Pancreas (tissue), 10 donors: ENCODE results near the gene BNIP3. TPM values are rescaled to one million over a fixed set of nuclear protein-coding genes. Genes with fewer than 3 reads are reported as not detected.

ENCODE experiments used
- ATAC-seq, 4 donors: fragments of 200-7000 bp; cut with Tn5 transposase; one replicate each; pipeline versions ENCODE4 v1.8.0 to v1.9.1; 2020; ENCODE audit warnings: mild to moderate bottlenecking in 4 of 4, moderate library complexity in 4 of 4
- DNase-seq, 6 donors: peaks; one replicate each; pipeline ENCODE4 v3.0.0-alpha.2; 2020
- FAIRE-seq: peaks from 2 replicates; lab custom pipeline; 2012; peaks lifted over from hg19 to GRCh38; lab: Jason Lieb, UNC
- H3K27ac ChIP-seq, 4 donors: fragments of 200-600 bp; sonication (generic); 1 replicate in 3 of 4; 2 replicates in 1 of 4; pipeline versions ENCODE4 v1.5.0 to v1.8.0; 2020
- H3K27me3 ChIP-seq, 4 donors: fragments of 200-600 bp; one replicate each; pipeline ENCODE4 v1.8.0; 2021
- H3K36me3 ChIP-seq, 3 donors: fragments of 200-600 bp; sonication (generic) in 1 of 3; one replicate each; pipeline versions ENCODE4 v1.5.0 to v1.8.0; 2020 to 2021
- H3K4me1 ChIP-seq, 3 donors: fragments of 200-600 bp; one replicate each; pipeline ENCODE4 v1.8.0; 2021
- H3K4me3 ChIP-seq, 4 donors: fragments of 200-600 bp; sonication (generic) in 2 of 4; one replicate each; pipeline versions ENCODE4 v1.5.0 to v1.8.0; 2020 to 2021
- H3K9me3 ChIP-seq, 4 donors: fragments of 200-600 bp; one replicate each; pipeline ENCODE4 v1.8.0; 2021
- CTCF ChIP-seq, 4 donors: fragments of 200-600 bp; sonication (generic) in 3 of 4; IDR thresholded peaks; one replicate each; pipeline versions ENCODE4 v1.5.0 to v1.8.0; 2021; ENCODE audit warnings: antibody characterized with exemption in 4 of 4
- WGBS, 2 donors: extraction: QIAGEN DNeasy Blood & Tissue Kit; methylation state at CpG; one replicate each; pipeline ENCODE4 v1.1.7; 2013; 5-methylcytosine and 5-hydroxymethylcytosine counted together
- intact Hi-C, 3 donors: fragments of 100-400 bp; cut with DNase I; formaldehyde crosslinking; loops; one replicate each; pipeline versions ENCODE4 v1.11.1 to v1.14.2; 2022
- polyA plus RNA-seq, 2 donors: library from polyadenylated mRNA; stranded (reverse); fragments of 200-250 nt; gene quantifications; one replicate each; pipeline ENCODE4 v1.2.3, GENCODE V29; 2013
- total RNA-seq, 6 donors: library from RNA; stranded (reverse); fragmentation: NEBNext Ultra II Directional in 4 of 6; extraction: Animal tissue kit (Norgen Biotek cat#: 25700) in 4 of 6; gene quantifications; one replicate each; pipeline versions ENCODE4 v1.2.1 to v1.2.4, GENCODE V29; 2021 to 2023
- donor health status: healthy with polysubstance abuse.
- donor health status: DM: no; HTN: no; CAD: no; lungs with moderate emphysema.
- donor health status: DM: no; HTN: no; CAD: no.
- donor health status: control.
- donor health status: control.
- donor health status: Bipolar disorder and iron deficiency.
- donor health status: DM: yes; HTN: yes; CAD: no.
- donor health status: DM: no; HTN: no; CAD: no.
- donor health status: DM: no; HTN: no; CAD: no.
- donor health status: DM: yes; HTN: yes; CAD: no.

BNIP3 gene
- total and polyA plus RNA-seq, 8 donors: 65.7 to 471 (median 142) TPM

GRCh38 chr10:131961777-131962662, 19.7 kb downstream of the BNIP3 start:
- Histone ChIP-seq H3K9me3 (no peaks in the 10 kb centered on the region), H3K36me3 (peaks cover 0 to 13% (median 5%) of the 10 kb centered on the region in 3 donors), H3K4me1 (peaks cover 0 to 5% (median 0%) of the 10 kb centered on the region in 3 donors), H3K27ac (peak overlapping the region in 3 of 4 donors; percentile 29 to 51 (median 50)), H3K27me3 (no peaks in the 10 kb centered on the region), H3K4me3 (no peak overlapping the region)
- WGBS, 2 donors: 79 to 81% methylated on average over 32 of the region's 32 CpGs
- TF ChIP-seq CTCF (IDR thresholded peaks at IDR 0.05): no peak
- intact Hi-C loops: no loop called here
- ATAC-seq (peak in 3 of 4 donors; percentile 3 to 15 (median 10)), DNase-seq (peak in 4 of 6 donors; percentile 46 to 55 (median 54)), FAIRE-seq (no peak)

GRCh38 chr10:131961047-131961776, 20.5 kb downstream of the BNIP3 start:
- DNase-seq: peak in 5 of 6 donors; percentile 62 to 92 (median 71)
- 80 to 83% methylated on average over 23 to 26 of the region's 26 CpGs for WGBS, 2 donors
- Histone ChIP-seq H3K9me3 (no peaks in the 10 kb centered on the region), H3K27me3 (no peaks in the 10 kb centered on the region), H3K27ac (peak overlapping the region; percentile 29 to 51 (median 40)), H3K4me1 (peaks cover 0 to 5% (median 0%) of the 10 kb centered on the region in 3 donors), H3K36me3 (peaks cover 0 to 21% (median 10%) of the 10 kb centered on the region in 3 donors), H3K4me3 (no peak overlapping the region)
- no peak for TF ChIP-seq CTCF (IDR thresholded peaks at IDR 0.05)
- FAIRE-seq: no peak
- peak; percentile 58 to 83 (median 58) for ATAC-seq
- intact Hi-C loops: no loop called here

GRCh38 chr10:131960631-131961046, 21.1 kb downstream of the BNIP3 start:
- peak in 3 of 6 donors; percentile 56 to 81 (median 65) for DNase-seq
- Histone ChIP-seq H3K27me3 (no peaks in the 10 kb centered on the region), H3K4me1 (peaks cover 0 to 5% (median 0%) of the 10 kb centered on the region in 3 donors), H3K36me3 (peaks cover 0 to 27% (median 15%) of the 10 kb centered on the region in 3 donors), H3K27ac (peak overlapping the region in 1 of 4 donors; percentile 31), H3K4me3 (no peak overlapping the region), H3K9me3 (no peaks in the 10 kb centered on the region)
- intact Hi-C loops: no loop called here
- peak in 3 of 4 donors; percentile 3 to 4 (median 3) for ATAC-seq
- WGBS, 2 donors: 89% methylated on average over 18 of the region's 18 CpGs
- no peak for FAIRE-seq
- TF ChIP-seq CTCF (IDR thresholded peaks at IDR 0.05): no peak

GRCh38 chr10:131959841-131960240, 21.9 kb downstream of the BNIP3 start:
- 86 to 91% methylated on average over 19 of the region's 19 CpGs for WGBS, 2 donors
- ATAC-seq (no peak), DNase-seq (peak in 3 of 6 donors; percentile 47 to 60 (median 48)), FAIRE-seq (no peak)
- Histone ChIP-seq H3K27me3 (no peaks in the 10 kb centered on the region), H3K4me3 (no peak overlapping the region), H3K27ac (no peak overlapping the region), H3K4me1 (peaks cover 0 to 5% (median 0%) of the 10 kb centered on the region in 3 donors), H3K36me3 (peaks cover 0 to 31% (median 17%) of the 10 kb centered on the region in 3 donors), H3K9me3 (no peaks in the 10 kb centered on the region)
- intact Hi-C loops: no loop called here
- no peak for TF ChIP-seq CTCF (IDR thresholded peaks at IDR 0.05)
